T-helper 2 cell treated with Interferon-gamma antibody and Interleukin-4, amounts not matched to agents 5 μg/mL and 100 μg/mL, for 36 hours (primary cell): ENCODE measurements around the gene SASH1.

Experiments used
- DNase-seq: peaks from one replicate; pipeline ENCODE4 v3.0.0; 2021; ENCODE audit warnings: low spot score
- H3K27ac Mint-ChIP-seq: one replicate; pipeline ENCODE4 v1.8.0; 2021; ENCODE audit warnings: mild to moderate bottlenecking, mixed read lengths
- H3K27me3 Mint-ChIP-seq: one replicate; pipeline ENCODE4 v1.8.0; 2021; ENCODE audit warnings: low read depth, mixed read lengths
- H3K36me3 Mint-ChIP-seq: one replicate; pipeline ENCODE4 v1.8.0; 2021; ENCODE audit warnings: low read depth, mixed read lengths
- H3K4me1 Mint-ChIP-seq: one replicate; pipeline ENCODE4 v1.8.0; 2021; ENCODE audit warnings: low read depth, mixed read lengths
- H3K4me3 Mint-ChIP-seq: one replicate; pipeline ENCODE4 v1.8.0; 2022; ENCODE audit warnings: mild to moderate bottlenecking, moderate library complexity, mixed read lengths
- H3K9me3 Mint-ChIP-seq: one replicate; pipeline ENCODE4 v1.8.0; 2021; ENCODE audit warnings: mixed read lengths

Gene SASH1

DNA sequence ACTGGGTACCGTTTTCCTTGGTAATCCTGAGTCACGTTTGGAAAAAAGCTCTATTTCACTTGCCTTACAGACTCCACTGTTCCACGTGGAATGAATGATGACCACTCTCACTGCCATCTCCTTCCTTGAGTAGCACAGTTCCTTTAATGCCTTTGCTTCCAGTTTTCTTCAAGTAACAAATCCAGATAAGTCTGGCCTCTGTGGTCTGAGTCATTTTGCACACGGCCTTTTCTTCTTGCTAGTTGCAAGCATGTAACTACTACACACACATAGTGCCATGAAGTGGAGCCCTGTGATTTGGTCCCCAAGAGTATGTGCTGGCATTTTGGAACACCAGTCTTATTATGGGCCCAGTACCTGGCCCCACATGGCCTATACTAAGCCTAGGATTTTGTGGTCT is 182.8 kb downstream of the SASH1 start:
- Mint-ChIP-seq H3K4me1 (no peaks in the 10 kb centered on the region), H3K27ac (no peak overlapping the region), H3K4me3 (no peak overlapping the region)

DNA sequence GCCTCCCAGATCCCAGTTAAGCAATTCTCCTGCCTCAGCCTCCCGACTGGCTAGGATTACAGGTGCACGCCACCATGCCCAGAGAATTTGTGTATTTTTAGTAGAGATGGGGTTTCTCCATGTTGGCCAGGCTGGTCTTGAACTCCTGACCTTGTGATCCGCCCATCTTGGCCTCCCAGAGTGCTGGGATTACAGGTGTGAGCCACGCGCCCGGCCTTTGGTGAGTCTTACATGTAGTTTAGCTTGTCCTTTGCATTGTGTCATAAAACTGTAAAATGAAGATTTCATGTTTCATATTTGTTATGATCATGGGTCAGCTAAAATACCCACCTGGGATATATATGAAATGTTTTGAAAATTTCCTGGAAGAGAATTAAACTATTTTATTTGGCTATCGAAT is 183.5 kb downstream of the SASH1 start:
- H3K27ac Mint-ChIP-seq = no peak overlapping the region
- no peaks in the 10 kb centered on the region for H3K4me1 Mint-ChIP-seq
- H3K4me3 Mint-ChIP-seq = no peak overlapping the region
- DNase-seq = no peak
- H3K27me3 Mint-ChIP-seq = peaks cover 6% of the 10 kb centered on the region
- no peaks in the 10 kb centered on the region for H3K9me3 Mint-ChIP-seq
- H3K36me3 Mint-ChIP-seq = no peaks in the 10 kb centered on the region

More for the DNA sequence above, 182.8 kb downstream of the SASH1 start:
- Mint-ChIP-seq H3K36me3 (no peaks in the 10 kb centered on the region), H3K27me3 (peaks cover 5% of the 10 kb centered on the region), H3K9me3 (no peaks in the 10 kb centered on the region)
- DNase-seq = no peak

DNA sequence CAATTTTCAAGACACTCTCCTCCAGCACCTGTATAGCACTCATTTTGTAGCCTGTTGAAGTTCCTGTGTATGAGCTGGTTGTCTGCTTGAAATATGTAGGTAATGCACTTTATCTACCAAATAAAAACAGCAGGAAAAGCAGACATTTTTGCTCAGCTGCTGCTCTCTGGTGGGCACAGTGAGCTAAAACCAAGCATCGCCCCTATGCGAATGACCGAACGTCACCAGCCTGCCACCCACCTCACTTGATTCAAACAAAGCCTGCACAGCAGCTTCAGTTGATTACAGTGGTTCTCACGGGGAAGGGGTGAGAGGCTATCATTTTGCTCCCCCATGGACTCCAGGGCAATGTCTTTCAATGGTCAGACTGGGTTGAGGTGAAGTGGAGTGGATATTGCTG is 185.7 kb downstream of the SASH1 start:
- Mint-ChIP-seq H3K4me3 (no peak overlapping the region), H3K27me3 (peaks cover 4% of the 10 kb centered on the region), H3K9me3 (no peaks in the 10 kb centered on the region), H3K36me3 (no peaks in the 10 kb centered on the region), H3K4me1 (no peaks in the 10 kb centered on the region), H3K27ac (no peak overlapping the region)
- DNase-seq = no peak

DNA sequence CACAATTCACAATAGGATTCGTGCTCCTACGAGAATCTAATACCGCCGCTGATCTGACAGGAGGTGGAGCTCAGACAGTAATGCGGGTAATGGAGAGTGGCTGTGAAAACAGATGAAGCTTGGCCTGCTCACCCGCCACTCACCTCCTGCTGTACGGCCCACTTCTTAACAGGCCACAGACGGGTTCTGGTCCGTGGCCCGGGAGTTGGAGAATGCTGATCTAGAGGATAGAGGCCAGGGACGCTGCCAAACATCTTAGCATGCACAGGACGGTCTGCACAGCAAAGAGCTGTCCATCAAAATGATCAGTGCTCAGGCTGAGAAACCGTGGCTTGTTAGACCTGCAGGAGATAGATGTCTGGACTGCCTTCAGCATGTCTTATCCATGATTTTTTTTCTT is 186.4 kb downstream of the SASH1 start:
- no peak overlapping the region for H3K4me3 Mint-ChIP-seq
- H3K4me1 Mint-ChIP-seq = no peaks in the 10 kb centered on the region
- H3K9me3 Mint-ChIP-seq = no peaks in the 10 kb centered on the region
- H3K36me3 Mint-ChIP-seq = no peaks in the 10 kb centered on the region
- no peak for DNase-seq
- peaks cover 4% of the 10 kb centered on the region for H3K27me3 Mint-ChIP-seq
- no peak overlapping the region for H3K27ac Mint-ChIP-seq

DNA sequence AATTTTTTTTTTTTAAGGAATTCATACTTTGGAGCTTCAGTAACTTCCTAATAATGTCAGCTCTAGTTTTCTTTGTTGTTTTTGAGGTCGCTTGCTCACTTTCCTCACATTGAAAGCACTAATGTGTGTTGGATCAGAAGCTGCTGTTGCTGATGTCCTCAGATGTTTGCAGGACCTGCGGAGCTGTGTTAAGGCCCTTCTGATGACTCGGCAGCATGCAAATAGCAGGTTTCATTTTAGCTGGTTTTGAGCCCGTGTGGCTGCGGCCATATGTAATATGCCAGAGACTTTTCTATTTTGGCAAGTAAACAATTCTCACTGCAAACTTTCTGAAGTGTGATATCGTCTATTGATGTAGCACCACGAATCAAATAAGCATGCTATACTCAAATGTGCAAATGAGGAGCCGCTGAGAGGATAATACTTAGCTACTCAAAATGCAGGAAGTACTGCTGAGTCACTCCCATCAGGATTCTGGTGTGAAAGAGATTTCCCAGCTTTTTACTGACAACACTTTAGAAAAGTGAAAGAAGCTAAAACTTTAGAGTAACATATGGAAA is 187.8 kb downstream of the SASH1 start:
- no peak overlapping the region for H3K27ac Mint-ChIP-seq
- no peak overlapping the region for H3K4me3 Mint-ChIP-seq
- no peak for DNase-seq

DNA sequence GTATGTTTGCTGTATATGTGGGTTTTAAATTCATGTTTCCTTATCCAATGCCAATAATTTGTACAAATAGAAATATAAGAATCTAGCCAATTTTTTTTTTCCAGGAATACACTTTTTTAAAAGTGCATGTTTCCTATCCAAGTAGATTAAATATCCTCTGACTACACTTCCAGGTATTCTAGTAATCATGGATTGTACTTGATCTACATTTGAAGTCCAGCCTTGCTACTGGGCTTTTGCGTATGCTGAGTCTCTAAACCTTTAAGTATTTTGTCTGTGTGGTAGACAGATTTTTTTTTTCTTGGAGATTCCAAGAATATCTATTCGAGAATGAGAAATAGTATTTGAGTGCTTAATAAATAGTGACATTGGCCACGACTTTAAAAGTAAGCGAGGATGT is 188.3 kb downstream of the SASH1 start:
- H3K4me1 Mint-ChIP-seq = no peaks in the 10 kb centered on the region
- H3K27ac Mint-ChIP-seq = no peak overlapping the region
- no peaks in the 10 kb centered on the region for H3K36me3 Mint-ChIP-seq
- peaks cover 4% of the 10 kb centered on the region for H3K27me3 Mint-ChIP-seq
- no peaks in the 10 kb centered on the region for H3K9me3 Mint-ChIP-seq
- H3K4me3 Mint-ChIP-seq = no peak overlapping the region
- DNase-seq = no peak

More for the DNA sequence above, 187.8 kb downstream of the SASH1 start:
- no peaks in the 10 kb centered on the region for H3K4me1 Mint-ChIP-seq
- peaks cover 4% of the 10 kb centered on the region for H3K27me3 Mint-ChIP-seq
- H3K36me3 Mint-ChIP-seq = no peaks in the 10 kb centered on the region
- no peaks in the 10 kb centered on the region for H3K9me3 Mint-ChIP-seq

DNA sequence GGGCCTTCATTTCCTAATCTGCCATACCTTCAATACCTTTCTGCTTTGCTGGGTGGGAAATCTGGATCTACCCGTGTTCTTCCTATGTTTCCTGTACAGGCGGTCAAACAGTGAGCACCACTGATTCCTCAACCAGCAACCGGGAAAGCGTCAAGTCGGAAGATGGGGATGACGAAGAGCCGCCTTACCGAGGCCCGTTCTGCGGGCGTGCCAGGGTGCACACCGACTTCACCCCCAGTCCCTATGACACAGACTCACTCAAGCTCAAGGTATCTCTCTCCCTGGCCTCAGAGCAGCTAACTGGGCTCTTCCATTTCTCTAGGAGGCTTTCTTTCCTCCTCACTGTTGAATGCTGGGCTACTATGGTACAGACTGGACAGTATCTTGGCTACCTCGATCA is 190.1 kb downstream of the SASH1 start:
- Mint-ChIP-seq H3K36me3 (no peaks in the 10 kb centered on the region), H3K9me3 (no peaks in the 10 kb centered on the region), H3K4me3 (no peak overlapping the region), H3K27me3 (peaks cover 4% of the 10 kb centered on the region), H3K4me1 (no peaks in the 10 kb centered on the region), H3K27ac (no peak overlapping the region)
- DNase-seq = no peak

DNA sequence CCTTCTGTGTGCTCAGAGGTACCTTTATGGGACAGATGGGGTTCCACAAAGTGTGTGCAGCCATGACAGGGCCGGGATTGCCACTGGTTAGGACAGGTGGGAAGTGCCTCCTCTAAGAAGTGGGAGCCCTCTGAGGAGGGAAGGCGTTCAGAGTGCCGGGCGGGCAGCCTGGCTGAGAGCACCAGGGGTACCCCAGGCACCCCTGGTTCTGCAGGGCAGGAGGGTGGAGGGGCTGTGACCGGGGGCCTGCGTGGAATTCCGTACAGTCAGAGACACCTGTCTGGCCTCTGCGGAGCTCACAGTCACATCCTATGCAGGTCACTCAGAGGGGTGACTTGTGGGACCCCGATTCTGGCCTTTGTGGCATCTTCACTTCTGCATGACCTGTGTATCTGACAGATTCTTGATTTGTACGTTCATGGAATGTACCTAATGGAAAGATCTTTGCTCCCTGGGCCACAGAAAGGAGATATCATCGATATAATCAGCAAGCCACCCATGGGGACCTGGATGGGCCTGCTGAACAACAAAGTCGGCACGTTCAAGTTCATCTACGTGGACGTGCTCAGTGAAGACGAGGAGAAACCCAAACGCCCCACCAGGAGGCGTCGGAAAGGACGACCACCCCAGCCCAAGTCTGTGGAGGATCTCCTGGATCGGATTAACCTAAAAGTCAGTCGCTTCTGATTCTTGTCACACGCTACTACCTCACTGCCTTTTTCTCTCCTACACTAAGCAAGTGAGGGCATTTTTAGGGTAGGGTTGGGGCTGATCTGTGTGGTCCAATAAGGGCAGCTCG is 190.9 kb downstream of the SASH1 start:
- no peak overlapping the region for H3K27ac Mint-ChIP-seq
- H3K36me3 Mint-ChIP-seq = no peaks in the 10 kb centered on the region
- no peak for DNase-seq
- no peaks in the 10 kb centered on the region for H3K4me1 Mint-ChIP-seq
- H3K27me3 Mint-ChIP-seq = peaks cover 5% of the 10 kb centered on the region
- no peaks in the 10 kb centered on the region for H3K9me3 Mint-ChIP-seq
- no peak overlapping the region for H3K4me3 Mint-ChIP-seq

DNA sequence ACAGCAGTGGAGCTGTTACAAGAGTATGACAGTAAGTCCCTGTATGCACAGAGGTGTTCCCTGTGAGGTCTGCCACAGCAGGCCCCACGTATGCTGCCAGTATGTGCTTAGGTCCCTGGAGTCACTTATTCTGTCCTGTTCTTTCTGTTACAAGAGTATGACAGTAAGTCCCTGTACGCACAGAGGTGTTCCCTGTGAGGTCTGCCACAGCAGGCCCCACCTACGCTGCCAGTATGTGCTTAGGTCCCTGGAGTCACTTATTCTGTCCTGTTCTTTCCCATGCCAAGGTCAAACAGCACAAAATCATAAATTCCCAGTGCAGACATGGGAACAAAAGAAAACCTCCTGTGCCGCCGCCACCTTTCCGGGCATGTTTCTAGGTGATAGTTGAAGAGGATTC is 192.2 kb downstream of the SASH1 start:
- Mint-ChIP-seq H3K4me1 (no peaks in the 10 kb centered on the region), H3K9me3 (no peaks in the 10 kb centered on the region), H3K36me3 (no peaks in the 10 kb centered on the region), H3K4me3 (no peak overlapping the region), H3K27me3 (peaks cover 4% of the 10 kb centered on the region), H3K27ac (no peak overlapping the region)
- DNase-seq = no peak

DNA sequence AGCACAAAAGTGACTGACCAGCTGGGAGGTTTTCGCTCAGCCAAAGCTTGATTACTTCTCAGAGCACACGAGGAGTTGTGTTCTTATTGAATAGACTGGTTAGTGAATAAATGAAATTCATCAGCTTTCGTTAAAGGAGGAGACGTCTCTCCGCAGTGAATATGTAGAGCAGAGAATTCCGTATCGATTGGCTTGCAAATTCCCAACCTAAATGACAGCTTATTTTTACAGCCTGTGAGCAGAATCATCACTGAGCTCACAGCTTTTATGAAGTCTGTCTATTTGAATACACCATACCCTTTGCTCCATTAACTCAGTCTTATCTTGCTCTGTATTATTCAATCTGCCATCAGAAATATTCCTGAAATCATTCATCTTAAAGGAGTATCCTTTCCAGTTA is 192.7 kb downstream of the SASH1 start:
- H3K27me3 Mint-ChIP-seq = peaks cover 4% of the 10 kb centered on the region

DNA sequence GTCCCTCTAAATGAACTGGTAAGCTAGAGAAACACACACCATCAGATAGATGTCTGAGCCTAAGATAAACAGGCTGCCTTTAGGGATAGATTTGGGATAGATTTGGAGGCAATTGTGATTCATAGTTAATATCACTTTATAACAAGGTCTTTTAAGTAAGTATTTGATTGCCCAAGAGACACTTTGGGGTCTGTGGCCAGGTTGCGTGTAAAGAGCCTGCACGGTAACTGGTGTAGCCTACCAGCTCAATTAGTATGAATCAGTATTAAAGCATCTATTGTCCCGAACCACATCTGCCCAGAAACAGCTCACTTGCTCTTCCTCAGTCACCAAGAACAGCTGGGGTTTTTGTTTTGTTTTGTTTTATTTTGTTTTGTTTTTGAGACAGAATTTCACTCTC is 193.3 kb downstream of the SASH1 start:
- Mint-ChIP-seq H3K27ac (no peak overlapping the region), H3K36me3 (no peaks in the 10 kb centered on the region), H3K9me3 (no peaks in the 10 kb centered on the region), H3K4me3 (no peak overlapping the region), H3K27me3 (peaks cover 7% of the 10 kb centered on the region), H3K4me1 (no peaks in the 10 kb centered on the region)
- DNase-seq = no peak

More for the DNA sequence above, 192.7 kb downstream of the SASH1 start:
- no peaks in the 10 kb centered on the region for H3K9me3 Mint-ChIP-seq
- H3K27ac Mint-ChIP-seq = no peak overlapping the region
- H3K4me3 Mint-ChIP-seq = no peak overlapping the region
- DNase-seq = no peak
- H3K4me1 Mint-ChIP-seq = no peaks in the 10 kb centered on the region
- H3K36me3 Mint-ChIP-seq = no peaks in the 10 kb centered on the region

DNA sequence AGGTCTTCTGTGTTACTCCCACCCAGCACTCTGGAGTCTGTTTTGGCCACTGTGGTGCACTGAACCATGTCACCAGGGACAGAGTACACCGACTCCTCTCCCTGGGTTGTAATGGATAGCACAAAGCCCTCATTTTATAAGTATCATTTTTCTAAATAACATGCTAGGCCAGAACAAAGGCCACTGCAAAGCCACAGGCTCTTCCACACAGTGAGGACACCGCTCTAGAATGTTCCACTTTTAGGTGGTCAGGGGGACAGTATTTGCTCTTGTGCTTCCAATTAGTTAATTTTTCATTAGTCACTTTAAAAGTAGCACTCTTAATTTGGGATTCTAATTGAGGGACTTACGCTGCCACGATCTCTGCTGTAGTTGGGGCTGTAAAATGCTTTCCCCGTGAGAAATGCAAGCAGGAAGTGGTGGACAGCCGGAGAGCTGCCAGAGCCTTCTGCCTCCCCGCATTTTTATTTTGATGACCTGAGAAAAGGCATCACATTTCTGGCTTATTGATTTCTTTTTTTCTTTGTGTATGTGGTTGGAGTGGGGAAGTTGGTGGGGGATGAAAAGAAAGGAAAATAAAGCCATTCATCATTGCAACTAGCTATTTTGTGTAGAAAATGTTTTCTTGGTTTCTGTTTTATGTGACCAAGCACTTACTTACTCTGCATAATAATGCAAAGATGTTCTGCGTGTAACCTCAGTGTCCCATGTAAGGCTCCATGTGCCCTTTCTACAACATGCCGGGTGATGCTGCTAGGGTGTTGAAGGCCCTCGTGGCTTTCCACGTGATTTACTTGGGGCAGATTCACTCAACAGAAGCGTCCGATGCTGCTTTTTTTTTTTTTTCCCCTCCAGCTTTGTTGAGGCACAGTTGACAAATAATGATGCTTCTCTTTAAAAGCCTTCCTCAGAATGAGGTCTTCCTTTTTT is 195.9 kb downstream of the SASH1 start:
- Mint-ChIP-seq H3K36me3 (no peaks in the 10 kb centered on the region), H3K27me3 (peaks cover 8% of the 10 kb centered on the region), H3K27ac (no peak overlapping the region), H3K4me3 (no peak overlapping the region), H3K9me3 (no peaks in the 10 kb centered on the region), H3K4me1 (no peaks in the 10 kb centered on the region)
- DNase-seq = no peak

DNA sequence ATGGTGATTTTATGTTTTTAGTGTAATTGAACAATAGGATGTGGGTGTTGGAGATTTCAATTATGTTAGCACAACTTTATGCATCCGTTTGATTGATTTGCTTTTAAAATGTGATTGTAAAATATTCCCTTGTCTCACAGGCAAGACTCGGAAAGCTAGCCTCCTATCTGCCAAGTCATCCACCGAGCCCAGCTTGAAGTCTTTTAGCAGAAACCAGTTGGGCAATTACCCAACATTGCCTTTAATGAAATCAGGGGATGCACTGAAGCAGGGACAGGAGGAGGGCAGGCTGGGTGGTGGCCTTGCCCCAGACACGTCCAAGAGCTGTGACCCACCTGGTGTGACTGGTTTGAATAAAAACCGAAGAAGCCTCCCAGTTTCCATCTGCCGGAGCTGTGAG is 200.9 kb downstream of the SASH1 start:
- H3K27ac Mint-ChIP-seq = no peak overlapping the region
- no peaks in the 10 kb centered on the region for H3K4me1 Mint-ChIP-seq
- no peak overlapping the region for H3K4me3 Mint-ChIP-seq
- H3K27me3 Mint-ChIP-seq = peaks cover 7% of the 10 kb centered on the region
- no peaks in the 10 kb centered on the region for H3K36me3 Mint-ChIP-seq
- DNase-seq = no peak
- no peaks in the 10 kb centered on the region for H3K9me3 Mint-ChIP-seq

DNA sequence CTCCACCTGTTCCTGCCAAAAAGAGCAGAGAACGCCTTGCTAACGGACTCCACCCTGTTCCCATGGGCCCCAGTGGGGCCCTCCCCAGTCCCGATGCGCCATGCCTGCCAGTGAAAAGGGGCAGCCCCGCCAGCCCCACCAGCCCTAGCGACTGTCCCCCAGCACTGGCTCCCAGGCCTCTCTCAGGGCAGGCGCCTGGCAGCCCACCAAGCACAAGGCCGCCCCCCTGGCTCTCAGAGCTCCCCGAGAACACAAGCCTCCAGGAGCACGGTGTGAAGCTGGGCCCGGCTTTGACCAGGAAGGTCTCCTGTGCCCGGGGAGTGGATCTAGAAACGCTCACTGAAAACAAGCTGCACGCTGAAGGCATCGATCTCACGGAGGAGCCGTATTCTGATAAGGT is 201.8 kb downstream of the SASH1 start:
- no peak for DNase-seq
- H3K27ac Mint-ChIP-seq = no peak overlapping the region
- H3K9me3 Mint-ChIP-seq = no peaks in the 10 kb centered on the region
- H3K27me3 Mint-ChIP-seq = peaks cover 10% of the 10 kb centered on the region
- H3K36me3 Mint-ChIP-seq = no peaks in the 10 kb centered on the region
- H3K4me1 Mint-ChIP-seq = no peaks in the 10 kb centered on the region
- no peak overlapping the region for H3K4me3 Mint-ChIP-seq
